SK-MEL-5 (cell line): ENCODE data around the gene NMT1. TPM values are rescaled to one million over a fixed set of nuclear protein-coding genes. Genes with fewer than 3 reads are reported as not detected.

ENCODE experiments used
- DNase-seq: peaks from one replicate; pipeline ENCODE4 v3.0.0-alpha.2; 2016; ENCODE audit warnings: low read depth, low spot score
- in situ Hi-C: cut with HindIII; loops from 2 replicates; pipeline ENCODE4 v1.10.0; 2016; ENCODE audit warnings: low sequenced_read_pairs, high pct_unique_total_duplicates, low pct_unique_long_range_greater_than_20kb
- total RNA-seq: library from RNA; depleted of rRNA; stranded (reverse); fragments of >200 nt; shearing (Covaris generic); gene quantifications from 2 replicates; pipeline ENCODE4 v1.2.3, GENCODE V29; 2014

Gene NMT1
- total RNA-seq, 1 experiment from 2014 or later: 71.5 TPM

DNA sequence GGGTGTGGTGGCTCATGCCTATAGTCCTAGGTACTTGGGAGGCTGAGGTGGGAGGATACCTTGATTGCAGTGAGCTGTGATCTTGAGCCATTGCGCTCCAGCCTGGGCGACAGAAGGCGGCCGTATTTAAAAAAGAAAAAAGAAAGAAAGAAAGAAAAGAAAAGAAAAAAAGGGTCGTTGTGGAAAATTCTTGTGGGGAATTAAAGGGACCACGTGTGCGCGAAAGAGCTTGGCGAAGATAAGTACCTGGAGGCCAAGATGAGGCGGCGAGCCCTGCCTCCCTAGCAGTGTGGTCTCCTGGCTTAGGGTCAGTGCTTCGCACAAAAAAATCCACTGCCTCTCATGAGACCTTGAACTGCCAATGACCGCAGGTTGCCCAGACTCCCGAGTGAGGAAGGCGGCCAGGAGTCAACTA, 728 bp upstream of the NMT1 start:
- in situ Hi-C loops: no loop called here

GRCh38 chr17:45061606-45062205, 589 bp downstream of the NMT1 start:
- no peak for DNase-seq
- in situ Hi-C loops: no loop called here

More for the DNA sequence above, 728 bp upstream of the NMT1 start:
- DNase-seq: no peak

- in situ Hi-C loops: no loop called here
- no peak for DNase-seq
Measured at GRCh38 chr17:45063198-45063597, 2.1 kb downstream of the NMT1 start.

GRCh38 chr17:45067637-45068036, 6.5 kb downstream of the NMT1 start:
- in situ Hi-C loops: no loop called here

GRCh38 chr17:45070001-45070400, 8.9 kb downstream of the NMT1 start:
- DNase-seq: no peak
- in situ Hi-C loops: no loop called here

More at GRCh38 chr17:45067637-45068036, 6.5 kb downstream of the NMT1 start:
- DNase-seq: no peak

DNA sequence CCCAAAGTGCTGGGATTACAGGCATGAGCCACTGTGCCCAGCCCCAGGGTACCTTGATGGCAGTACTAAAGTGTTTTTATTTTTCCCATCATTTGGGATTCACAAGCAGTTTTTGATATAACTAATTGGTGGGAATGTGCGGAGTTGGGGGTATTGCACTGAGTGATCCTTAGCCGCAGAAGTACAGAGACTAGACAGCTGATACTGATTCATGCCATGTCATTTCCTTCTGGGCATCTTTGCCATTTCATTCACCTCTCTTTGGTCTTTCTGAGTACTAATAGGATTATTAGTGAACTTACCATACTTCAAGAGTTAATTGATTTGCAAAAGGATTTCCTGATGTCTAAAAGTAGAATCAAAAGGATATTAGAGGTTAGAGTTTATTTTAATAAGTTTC, 9.7 kb downstream of the NMT1 start:
- DNase-seq: no peak
- in situ Hi-C loops: no loop called here

- DNase-seq: no peak
- in situ Hi-C loops: no loop called here
Measured at GRCh38 chr17:45073414-45074070, 12.4 kb downstream of the NMT1 start.

DNA sequence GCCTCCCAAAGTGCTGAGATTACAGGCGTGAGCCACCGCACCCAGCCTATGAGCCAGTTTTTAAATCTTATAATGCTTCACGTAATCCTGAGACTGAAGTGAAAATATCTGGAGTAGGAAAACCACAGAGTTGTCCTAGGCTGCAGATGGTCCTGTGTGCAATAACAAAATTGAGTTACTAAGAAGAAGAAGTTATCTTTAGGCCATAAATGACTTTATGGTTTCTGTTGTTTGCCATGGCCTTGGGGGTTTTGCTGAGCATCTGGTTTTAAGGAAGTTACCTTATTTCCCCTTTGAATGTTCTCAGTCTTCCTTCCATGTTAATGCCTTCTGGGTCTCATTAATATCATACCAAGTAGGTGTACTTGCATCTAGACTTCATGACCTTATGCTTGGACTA, 16.5 kb downstream of the NMT1 start:
- in situ Hi-C loops: no loop called here

DNA sequence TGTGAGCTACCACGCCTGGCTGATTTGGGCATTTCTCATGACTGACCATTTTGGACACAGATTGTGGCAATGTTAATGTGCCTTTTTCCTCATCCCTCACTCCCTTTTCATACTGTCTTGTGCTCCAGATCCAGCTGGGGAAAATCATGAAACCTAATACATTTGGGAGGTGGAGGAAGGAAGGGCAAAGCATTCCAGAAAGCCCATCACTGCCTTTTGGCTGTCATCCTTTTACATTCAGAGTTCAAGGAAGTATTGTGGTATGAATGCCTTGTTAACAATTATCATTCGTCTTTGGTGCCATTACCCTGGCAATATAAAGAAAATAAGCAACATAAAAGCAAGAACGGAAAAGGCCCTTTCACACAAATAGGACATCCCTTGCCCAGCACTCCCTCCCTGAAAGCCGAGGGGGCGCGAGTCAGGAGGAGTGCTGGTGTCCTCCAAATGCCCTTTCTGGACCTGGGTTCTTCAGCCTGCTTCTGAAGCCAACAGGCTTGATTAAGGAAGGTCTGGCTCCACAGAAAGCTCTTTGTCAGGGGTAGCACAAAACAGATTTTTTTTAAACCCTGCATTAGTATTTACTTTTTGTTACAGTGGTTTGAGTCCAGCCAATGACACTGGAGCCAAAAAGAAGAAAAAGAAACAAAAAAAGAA, 20.1 kb downstream of the NMT1 start:
- no peak for DNase-seq
- in situ Hi-C loops: no loop called here

More for the DNA sequence above, 16.5 kb downstream of the NMT1 start:
- DNase-seq: no peak

DNA sequence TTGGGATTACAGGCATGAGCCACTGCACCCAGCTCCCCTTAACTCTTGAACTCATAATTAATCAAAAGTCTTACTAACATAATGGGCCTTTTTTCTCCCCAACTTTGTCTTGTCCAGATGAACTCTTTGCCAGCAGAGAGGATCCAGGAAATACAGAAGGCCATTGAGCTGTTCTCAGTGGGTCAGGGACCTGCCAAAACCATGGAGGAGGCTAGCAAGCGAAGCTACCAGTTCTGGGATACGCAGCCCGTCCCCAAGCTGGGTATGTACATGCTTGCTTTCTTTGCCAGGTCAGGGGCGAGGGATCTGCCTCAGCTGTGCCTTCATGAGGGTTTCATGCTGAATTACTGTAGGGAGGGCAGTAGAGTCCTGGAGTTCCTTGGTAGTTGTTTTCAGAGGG, 25.3 kb downstream of the NMT1 start:
- DNase-seq: no peak
- in situ Hi-C loops: no loop called here

GRCh38 chr17:45086865-45087503, 25.9 kb downstream of the NMT1 start:
- no peak for DNase-seq
- in situ Hi-C loops: no loop called here

GRCh38 chr17:45087504-45087975, 26.4 kb downstream of the NMT1 start:
- in situ Hi-C loops: no loop called here
- DNase-seq: no peak

DNA sequence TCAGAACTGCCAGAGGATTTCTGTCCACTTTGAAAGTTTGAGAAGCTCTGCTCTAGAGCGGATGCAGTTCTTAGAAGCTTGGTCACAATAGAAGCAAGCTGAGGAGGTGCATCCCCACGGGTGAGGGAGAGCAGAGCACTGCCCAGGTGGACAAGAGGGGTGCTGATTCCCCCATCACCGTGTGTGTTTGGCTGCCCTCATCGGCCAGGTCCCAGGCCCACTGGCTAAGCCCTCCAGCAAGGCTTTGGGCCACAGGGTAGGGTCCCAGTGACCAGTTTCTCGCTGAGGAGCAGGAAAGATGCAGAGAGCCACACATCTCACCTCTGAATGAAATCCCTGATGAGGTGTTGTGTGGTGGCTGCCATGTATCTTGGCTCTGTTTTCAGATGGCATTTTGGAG, 26.9 kb downstream of the NMT1 start:
- no peak for DNase-seq
- in situ Hi-C loops: no loop called here

DNA sequence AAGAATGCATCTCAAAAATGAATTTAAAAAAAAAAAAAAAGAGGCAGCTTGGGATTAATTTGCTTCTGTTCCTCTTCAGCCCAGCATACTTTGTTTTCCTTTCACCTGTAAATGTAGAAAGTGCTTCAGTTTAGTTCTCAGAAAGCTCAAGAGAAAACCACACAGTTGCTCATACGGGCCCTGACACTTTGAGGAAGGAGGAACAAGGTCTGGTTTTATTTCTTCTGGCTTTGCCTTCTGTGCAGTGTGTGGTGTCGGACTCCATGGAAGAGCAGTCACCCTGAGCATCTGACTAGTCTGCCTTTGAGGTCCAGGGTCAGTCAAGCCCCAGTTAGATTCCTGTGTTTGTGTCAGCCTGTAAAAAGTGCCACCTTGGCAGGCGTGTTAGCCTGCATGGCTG, 27.6 kb downstream of the NMT1 start:
- DNase-seq: no peak
- in situ Hi-C loops: no loop called here

GRCh38 chr17:45090711-45091110, 29.6 kb downstream of the NMT1 start:
- in situ Hi-C loops: no loop called here
- no peak for DNase-seq

- no peak for DNase-seq
- in situ Hi-C loops: no loop called here
Measured at GRCh38 chr17:45091778-45092425, 30.8 kb downstream of the NMT1 start.

DNA sequence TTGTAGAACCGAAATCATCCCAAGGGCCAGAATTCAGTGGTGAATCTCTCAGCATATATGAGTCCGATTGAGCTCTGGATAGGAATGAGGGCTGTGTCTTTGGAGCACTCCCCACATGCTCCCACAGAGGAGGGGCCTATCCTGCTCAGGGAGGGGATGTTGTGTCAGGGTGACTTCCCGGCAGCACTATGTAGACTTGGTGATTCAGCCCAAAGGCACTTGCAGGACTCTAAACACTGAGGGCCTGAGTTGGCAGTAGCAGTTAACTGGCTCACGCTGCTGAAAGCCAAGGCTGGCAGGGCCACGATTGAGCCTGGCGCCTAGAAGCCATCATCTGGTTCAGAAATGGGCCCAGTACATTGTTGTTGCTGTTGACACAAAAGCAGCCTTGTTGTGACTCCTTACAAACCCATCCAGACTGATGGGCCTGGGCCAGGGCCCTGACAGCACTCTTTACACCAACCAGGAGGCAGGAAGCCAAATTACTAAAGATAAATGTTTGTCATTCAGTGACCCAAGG, 31.9 kb downstream of the NMT1 start:
- peak; percentile 48 for DNase-seq
- in situ Hi-C loops: no loop called here
